ENCODE measurements around the gene TPO.
"Not testable (repeated sequence)": the region's sequence is repeated elsewhere in the genome, so short reads cannot be mapped to it uniquely, and the experiment has no call there.

TPO gene

DNA sequence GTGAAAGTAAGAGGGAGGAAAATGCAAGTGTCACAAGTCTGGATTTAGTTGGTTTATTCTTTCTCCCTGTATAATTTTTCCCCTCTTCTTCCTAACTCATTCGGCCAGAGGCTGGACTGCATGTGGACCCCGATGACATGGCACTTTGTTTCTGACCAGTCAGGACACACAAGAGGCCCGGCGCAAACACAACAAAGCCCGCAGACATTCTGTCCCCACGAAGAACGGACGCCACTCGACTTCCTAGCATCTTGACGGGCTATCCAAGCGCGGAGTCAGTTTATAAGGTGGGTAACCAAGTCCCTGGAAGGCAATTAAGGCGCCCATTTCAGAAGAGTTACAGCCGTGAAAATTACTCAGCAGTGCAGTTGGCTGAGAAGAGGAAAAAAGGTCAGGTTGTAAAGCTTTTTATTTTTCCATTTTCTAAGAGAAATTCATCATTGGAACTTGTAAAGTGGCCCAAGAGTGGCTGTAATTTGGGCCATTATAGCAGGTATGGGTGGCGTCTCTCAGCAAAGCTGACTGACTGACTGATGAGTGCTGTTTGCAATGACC lies at the start of gene TPO:
Gene TPO (plus strand): TSS at position 308 of the 555 bp plus-strand sequence. CDS start 946 bp downstream, outside the sequence.
- no peak for DNase-seq (ENCODE audit: low read depth)

DNA sequence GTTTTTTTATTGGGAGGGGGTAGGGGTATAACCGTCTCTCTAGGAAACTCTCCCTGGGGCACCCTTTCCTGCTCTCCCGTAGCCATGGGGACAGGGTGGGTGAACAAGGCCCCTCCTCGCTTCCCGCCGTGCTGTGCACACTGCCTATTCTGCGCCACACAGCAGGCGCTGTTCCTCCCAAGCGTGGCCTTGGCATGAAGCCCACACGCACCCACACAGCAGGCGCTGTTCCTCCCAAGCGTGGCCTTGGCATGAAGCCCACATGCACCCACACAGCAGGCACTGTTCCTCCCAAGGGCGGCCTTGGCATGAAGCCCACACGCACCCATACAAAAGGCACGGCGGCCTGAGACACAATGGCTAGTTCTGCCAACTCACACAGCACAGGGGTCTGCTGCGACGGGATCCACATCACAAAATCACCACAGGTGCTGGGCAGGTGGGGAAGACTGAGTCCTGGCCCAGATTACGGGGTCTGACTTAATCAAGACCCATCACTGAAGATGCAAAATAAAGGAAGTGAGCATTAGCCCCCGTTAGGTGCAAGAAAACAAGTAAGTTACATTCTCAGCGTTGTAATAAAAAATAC lies 46.6 kb upstream of the TPO start:
- no peak for DNase-seq (ENCODE audit: low read depth)

DNA sequence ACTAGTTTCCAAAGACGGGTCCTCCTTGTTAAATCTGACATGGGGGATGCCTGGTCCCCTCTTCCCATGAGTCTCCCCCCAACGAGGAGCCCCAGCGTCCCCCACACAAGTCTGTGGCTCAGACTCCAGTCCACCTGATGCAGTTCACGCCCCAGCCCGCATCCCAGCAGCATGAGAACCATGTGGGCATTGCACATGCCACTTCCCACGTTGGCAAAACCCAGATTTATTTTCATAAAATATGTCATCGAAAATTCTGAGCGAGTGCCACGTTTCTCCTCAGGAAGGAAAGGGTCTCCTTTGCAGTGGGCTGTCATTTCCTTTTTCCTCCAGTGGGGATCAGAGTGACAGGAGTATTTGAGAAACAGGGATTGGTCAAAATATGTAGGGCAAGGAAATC lies 45.7 kb upstream of the TPO start:
- no peak for DNase-seq (ENCODE audit: low read depth)

DNA sequence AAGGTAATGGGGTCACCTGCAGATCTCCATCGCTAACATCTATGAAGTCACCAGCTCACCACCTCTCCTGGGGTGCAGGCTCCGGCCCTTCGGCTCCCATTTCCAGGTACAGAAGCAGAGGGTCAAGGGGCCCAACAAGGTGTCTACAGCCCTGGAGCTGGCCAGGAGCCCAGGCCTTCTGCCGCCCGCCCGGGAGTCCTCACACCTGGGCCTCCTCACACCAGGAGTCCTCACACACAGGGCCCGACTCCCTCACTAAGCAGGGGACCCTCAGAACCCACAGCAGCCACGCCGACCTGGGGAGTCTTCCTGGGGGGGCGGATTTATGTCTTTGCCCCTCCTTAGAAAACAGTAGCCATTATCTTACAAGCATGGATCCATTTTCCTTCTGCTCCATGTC lies 43.4 kb upstream of the TPO start:
- DNase-seq (ENCODE audit: low read depth) = no peak

DNA sequence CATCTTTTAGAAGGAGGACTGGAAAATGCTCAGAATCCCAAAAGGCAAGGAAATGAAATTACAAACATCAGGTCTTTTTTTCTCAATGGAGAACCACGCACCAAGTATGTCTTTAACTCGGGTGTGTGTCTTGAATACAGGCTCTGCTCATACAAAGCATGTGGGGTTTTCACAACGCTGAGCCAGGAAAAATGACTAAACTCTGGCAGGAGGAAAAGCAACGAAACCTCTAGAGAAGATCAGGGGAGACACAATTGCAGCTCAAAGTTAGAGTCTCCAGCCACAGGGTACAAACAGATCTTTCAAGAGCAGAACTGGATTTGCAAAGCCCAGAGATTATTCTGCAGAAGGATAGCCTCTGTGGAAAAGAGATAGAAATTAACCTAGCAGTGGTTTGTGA lies 42.8 kb upstream of the TPO start:
- no peak for DNase-seq (ENCODE audit: low read depth)

DNA sequence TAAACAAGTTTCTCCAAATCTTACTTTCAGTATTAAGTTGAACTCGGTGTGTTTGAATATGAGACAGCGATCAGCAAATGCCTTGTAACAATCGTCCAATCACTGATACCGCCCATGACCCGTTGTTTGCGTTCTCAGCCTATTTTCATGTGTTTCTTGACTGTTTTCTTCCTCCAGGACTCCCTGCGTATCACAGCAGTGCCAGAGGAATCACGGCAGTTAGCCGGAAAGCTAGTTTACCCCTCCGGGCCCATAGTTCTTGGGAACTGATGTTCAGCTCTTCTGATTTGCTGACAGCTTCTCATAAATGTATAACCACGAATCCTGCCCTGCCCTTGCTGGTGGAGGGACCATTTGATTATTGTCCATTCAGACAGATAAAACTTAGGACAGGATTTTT lies 42.2 kb upstream of the TPO start:
- DNase-seq (ENCODE audit: low read depth) = no peak

DNA sequence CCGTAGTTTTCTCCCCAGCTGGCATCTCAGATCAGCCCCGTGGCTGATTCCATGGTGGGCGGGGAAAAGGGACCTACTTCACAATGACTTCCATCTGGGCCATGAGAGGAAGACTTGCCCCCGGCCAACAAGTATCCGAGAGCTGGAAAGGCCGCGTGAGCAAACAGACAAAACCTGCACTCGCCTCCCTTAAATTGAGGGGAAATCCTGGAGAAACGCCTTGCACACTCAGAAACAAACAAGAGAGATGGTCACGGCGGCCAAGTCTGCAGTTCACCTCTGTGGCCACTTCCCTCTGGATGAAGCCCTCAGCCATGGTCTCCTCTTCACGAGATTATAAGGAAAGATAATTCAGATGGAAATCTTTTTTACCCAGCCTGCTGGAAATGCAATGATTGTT lies 39.4 kb upstream of the TPO start:
- DNase-seq (ENCODE audit: low read depth) = no peak

DNA sequence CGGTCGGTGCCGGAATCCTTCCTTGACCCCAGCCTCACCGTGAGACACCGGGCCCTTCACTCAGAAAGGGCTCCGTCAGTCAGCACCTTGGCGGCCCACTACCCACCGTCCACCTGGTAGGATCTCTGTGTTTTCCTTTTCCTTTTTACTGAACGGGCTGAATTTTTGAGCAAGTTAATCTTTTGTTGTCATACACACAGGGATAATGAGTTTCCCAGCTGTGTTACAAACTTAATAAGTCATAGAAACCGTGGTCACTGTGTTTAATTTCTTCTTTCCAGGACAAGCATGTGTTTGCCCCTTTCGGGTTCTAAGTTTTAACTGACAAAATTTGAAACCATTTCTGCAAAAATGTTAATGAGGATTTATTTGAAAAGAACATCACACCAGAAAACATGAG lies 39.0 kb upstream of the TPO start:
- no peak for DNase-seq (ENCODE audit: low read depth)

DNA sequence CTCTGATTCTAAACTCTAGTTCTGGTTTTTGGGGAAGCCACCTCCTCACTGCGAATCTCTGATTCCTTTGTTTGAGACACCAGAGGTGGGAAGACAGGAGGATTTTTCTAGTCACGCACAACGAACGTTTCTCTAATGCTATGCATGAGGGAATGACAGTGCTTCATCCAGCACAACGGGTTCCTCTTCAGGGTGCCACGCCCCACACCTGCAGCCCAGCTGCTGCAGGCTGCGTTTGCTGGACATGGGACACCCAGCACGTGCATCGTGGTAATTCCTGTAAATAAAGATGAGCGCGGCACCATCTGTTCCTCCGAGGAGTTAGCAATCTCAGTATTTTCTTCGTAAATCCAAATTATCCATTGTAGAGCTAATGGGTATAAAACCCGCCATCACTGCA lies 37.5 kb upstream of the TPO start:
- no peak for DNase-seq (ENCODE audit: low read depth)

DNA sequence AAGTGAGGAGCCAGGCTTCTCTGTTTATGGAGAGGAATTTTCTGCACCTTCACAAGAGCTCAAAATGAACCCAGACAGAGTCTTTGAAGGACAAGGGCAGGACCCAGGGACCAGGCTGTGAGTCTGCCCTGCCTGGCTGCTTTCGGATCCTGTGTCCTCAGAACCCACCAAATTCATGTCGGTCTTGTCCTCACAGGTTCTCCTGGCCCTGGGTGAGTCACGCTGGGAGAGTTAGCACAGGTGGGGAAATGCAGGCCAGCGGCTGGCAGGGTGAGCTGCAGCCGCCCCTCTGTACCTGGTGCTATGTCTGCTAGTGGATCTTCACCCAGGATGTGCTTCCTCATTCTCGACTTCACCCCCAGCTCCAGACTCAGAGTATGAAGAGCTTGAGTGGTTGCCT lies 35.8 kb upstream of the TPO start:
- no peak for DNase-seq (ENCODE audit: low read depth)

DNA sequence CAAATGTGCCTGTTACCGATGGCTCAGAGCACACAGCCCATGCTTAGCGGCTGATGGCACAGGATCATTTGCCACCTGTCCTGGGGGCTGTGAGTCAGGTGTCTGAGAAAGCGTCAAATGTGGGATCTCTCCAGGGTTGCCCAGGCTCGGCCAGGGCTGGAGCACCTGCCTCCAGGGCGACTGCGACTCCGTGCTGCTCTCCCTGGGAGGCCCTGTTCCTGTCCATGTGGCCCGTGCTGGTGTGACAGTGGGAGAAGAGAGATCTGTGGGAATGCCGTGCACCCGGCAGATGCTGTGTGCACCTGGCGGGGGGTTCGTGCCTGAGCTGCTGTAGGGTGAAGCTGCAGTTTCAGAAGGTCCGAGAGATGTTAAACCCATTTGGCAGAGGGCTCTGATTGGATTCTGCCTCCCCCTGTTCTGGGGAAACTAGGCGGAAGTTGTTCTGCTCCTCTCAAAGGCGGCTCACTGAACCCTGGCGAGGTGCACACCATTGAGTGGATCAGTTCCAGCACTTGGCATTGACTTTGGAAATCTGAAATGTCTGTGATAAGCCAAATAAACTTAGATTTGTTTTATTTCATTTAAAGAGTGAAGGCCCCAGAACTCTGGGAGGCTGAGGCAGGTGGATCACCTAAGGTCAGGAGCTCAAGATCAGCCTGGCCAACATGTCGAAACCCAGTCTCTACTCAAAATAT lies 34.7 kb upstream of the TPO start:
- no peak for DNase-seq (ENCODE audit: low read depth)

DNA sequence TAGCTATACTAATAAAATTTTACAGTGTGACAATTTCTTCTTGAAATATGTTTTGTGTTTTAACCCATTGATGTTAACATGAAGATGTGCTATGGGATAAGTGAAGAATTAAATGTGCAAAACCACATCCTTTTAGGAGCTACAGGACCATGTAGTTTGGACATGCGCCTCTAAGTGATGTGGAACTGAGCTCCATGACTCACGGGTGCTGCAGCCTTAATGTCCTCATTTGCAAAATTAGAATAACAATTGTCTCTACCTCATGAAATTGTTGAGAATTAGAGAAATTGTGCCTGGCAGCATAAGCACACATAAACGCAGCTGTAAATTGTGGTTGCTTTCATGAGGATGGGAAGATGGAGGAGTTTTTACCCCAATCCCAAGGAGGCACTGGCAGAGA lies 31.6 kb upstream of the TPO start:
- no peak for DNase-seq (ENCODE audit: low read depth)

DNA sequence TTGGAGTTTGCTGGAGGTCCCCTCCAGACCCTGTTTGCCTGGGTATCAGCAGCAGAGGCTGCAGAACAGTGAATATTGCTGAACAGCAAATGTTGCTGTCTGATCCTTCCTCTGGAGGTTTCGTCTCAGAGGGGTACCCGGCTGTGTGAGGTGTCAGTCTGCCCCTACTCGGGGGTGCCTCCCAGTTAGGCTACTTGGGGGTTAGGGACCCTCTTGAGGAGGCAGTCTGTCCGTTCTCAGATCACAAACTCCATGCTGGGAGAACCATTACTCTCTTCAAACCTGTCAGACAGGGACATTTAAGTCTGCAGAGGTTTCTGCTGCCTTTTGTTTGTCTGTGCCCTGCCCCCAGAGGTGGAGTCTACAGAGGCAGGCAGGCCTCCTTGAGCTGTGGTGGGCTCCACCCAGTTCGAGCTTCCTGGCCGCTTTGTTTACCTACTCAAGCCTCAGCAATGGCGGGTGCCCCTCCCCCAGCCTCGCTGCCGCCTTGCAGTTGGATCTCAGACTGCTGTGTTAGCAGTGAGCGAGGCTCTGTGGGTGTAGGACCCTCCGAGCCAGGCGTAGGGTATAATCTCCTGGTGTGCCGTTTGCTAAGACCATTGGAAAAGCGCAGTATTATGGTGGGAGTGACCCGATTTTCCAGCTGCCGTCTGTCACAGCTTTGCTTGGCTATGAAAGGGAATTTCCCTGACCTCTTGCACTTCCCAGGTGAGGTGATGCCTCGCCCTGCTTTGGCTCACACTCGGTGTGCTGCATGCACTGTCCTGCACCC lies 25.1 kb upstream of the TPO start:
- not testable (repeated sequence) for DNase-seq (ENCODE audit: low read depth)

DNA sequence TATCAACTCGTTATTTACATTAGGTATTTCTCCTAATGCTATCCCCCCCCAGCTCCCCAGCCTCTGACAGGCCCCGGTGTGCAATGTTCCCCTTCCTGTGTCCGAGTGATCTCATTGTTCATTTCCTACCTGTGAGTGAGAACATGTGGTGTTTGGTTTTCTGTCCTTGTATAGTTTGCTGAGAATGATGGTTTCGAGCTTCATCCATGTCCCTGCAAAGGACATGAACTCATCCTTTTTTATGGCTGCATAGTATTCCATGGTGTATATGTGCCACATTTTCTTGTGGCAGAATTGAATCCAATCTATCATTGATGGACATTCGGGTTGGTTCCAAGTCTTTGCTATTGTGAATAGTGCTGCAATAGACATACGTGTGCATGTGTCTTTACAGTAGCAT lies 23.1 kb upstream of the TPO start:
- DNase-seq (ENCODE audit: low read depth) = not testable (repeated sequence)

DNA sequence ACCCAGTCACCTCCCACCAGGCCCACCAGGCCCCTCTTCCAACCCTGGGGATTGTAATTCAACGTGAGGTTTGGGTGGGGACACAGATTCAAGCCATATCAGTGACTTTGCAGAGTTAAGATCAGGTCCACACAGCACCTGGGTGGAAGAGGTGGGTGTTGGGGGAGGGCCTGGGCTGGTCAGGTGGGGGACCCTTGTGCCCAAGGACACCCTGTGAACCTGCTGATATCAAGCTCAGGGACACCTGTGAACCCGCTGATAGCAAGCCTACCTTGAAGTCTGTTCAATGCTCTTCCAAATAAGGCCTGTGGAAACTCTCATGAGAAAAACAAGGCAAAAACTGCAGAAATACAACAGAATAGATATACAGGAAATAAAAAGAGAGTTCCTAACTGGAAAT lies 19.9 kb upstream of the TPO start:
- DNase-seq (ENCODE audit: low read depth) = no peak

DNA sequence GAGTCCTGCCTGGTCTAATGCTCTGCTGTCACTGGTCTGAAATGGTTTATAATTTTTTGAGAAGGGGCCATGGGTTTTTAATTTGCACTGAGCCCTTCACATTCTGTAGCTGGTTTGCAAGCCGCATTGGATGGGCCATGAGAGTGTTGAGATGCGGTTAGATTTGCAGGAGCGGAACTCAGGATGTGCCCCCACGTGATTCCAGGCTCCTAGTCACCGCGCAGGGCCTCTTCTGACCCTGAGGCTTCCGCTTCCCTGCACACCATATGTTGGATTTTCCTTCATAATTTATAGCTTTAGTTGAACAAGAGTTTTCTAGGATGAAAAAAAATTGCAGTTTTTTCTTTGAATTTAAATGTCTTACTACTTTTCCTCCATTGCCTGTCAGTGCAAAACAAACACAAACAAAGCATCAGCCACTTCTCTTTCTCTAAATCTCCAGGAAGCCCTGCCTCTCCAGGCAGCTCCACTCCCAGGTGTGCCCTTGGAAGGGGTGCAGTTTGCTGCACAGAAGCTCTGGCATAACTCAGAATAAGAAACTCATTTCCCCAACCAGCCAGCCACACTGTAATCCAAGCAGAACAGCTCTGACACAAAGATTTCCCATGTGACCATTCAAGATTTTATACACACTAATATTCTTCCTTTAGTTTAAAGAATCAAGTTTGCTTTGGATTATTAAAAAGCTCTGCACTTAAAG lies 18.4 kb upstream of the TPO start:
- no peak for DNase-seq (ENCODE audit: low read depth)

DNA sequence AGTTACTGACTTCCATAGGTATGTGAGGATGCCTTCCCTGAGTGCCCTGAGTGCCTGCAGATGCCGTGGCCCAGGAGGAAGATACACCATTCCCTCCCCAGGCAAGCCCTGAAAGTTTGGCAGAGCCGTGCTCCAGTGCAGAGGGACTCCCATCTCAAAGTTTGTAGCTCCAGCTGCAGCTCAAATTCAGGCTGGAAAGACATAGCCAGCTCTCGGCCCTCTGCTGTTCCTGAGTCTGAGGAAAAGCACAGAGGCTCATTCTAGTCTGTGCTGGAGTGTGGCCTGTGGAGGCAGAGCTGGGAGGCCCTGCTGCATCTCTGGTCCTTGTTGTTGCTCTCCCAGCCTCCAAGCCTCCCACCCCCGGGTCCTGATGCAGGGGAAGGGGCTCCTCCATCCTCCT lies 15.9 kb upstream of the TPO start:
- no peak for DNase-seq (ENCODE audit: low read depth)

DNA sequence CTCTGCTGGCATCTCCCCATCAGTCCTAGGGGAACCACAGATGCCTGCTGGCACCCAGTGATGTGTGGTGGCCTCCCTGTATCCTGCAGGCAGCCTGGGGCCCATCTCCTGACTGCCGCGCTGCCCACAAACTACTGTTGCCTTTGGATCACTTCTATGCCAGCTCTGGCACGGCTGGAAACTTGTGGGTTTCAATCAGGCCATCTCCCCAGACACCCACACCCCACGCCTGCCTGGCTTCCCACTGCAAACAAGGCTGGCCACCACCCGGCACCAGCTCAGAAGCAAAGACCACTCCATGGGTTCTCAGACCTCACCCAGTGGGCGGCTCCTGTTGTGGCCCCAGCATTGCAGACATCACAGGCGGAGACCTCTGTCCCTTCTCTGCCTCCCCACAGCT lies 15.1 kb upstream of the TPO start:
- DNase-seq (ENCODE audit: low read depth) = no peak

DNA sequence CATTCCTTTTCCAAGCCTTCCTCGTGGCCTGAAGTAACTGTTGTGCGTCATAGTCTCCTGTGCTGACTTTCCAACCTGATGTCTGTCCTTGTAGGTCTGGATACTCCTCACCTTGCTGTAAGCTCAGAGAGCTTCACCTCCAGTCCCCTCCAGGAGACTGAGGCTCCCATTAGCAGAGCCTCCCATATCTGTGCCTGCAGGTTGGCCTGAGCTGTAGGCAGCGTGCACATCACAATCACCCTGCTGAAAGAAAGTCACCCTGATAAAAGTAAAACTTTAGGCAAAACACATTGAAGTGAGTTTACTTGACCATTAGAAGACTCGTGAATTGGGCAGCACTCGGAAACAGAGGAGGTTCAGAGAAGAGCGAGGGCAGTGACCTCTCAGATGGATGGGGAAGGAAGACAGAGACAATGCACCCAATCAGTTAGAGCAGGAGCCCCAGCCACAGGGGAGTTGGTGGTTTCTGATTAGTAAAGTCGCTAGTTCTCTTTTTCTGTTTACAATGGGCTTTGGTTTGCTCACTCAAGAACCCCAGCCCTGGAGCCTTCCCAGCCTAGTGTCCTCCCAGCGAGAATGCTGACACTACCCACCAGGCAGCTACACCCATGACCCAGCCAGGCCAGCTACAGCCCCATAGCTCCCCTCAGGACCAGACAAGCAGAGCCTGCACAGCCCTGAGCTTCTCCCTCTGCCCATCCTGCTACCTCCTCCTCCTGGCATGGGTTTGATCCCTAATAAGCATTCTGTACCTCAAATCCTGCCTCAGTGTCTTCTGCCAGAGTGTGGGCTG lies 12.1 kb upstream of the TPO start:
- DNase-seq (ENCODE audit: low read depth) = no peak

DNA sequence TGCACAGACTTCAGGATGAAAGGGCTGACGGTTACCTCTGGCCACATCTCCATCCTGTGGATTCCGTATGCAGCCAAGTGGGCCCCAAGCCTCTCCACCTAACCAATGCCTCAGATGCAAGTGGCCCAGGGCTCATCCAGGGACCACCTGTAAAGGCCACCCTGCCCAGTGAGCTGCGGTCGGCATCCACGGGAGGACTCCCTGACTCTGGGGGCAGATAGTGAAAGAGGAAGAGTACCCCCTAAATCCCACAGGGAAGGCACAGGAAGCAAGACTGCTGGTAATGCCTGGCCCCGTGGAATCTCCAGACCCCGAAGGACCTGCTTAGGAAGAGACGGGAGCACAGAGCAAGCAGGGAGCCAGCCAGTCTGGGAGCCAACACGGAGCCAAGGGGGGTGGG lies 11.2 kb upstream of the TPO start:
- DNase-seq (ENCODE audit: low read depth) = no peak

DNA sequence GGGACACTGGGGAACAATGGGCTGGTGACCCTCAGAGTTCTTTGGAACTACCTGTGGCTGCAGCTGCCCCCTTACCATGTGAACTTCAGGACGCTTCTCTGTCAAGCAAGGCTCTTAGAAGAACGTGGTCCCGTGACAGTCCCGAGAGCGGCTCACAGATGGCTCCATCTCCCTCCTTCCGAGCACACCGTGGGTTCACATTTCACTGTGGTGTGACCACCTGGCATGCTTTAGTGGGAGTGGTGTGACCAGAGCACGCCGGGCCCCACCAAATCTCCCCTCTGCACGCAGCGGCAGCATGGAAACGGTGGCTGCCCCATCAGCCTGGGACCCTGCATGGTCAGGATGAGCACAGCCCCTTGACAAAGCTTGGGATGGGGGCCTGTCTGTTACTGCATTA lies 9.7 kb upstream of the TPO start:
- no peak for DNase-seq (ENCODE audit: low read depth)

DNA sequence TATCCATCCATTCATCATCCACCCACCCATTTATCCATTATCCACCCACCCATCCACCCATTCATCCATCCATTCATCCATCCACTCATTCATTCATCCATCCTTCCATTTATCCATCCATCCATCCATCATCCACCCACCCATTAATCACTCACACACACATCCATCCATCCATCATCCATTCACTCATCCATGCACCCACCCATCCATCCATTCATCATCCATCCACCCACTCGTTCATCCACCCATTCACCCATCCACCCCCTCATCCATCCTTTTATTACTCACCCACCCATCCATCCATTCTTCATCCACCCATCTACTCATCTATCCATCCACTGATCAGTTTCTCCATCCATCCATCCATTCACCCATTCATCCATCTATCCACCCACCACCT lies 8.1 kb upstream of the TPO start:
- DNase-seq (ENCODE audit: low read depth) = no peak
